Measurements from ENCODE around the gene OR5H14. TPM values are rescaled to one million over a fixed set of nuclear protein-coding genes. Genes with fewer than 3 reads are reported as not detected.

The OR5H14 gene
- total and polyA plus RNA-seq, 2 experiments from 2014 or later = not detected

DNA sequence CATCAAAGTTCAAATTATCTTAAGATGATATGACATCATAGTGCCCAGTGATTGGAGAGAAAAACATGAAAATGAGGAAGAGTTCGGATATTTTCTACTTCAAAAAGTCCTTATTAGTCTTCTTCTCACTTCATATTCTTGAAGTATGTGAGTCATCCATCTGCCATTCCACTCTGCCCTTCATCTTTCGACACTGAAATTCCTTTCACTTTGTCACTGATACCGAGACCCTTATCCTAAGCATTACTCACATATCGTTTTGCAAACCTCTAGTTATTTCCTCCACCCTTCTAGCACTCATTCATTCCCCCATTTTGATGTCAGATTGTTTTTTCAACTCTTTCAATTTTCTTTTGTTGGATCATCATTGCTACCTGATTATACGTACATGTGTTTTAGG lies 4.0 kb downstream of the OR5H14 start:
- Histone ChIP-seq H3K4me2 (no peak overlapping the region), H3K27ac (no peak overlapping the region), H3K4me1 (ENCODE audit: insufficient read depth) (no peaks in the 10 kb centered on the region), H3K27me3 (no peaks in the 10 kb centered on the region), H3K4me3 (no peak overlapping the region), H3K79me2 (no peaks in the 10 kb centered on the region), H3K36me3 (replicated peaks; ENCODE audit: insufficient read depth, low read depth) (no peaks in the 10 kb centered on the region), H3K9me2 (replicated peaks; ENCODE audit: insufficient read depth) (no peaks in the 10 kb centered on the region), H4K20me1 (ENCODE audit: insufficient read depth, poor library complexity, severe bottlenecking) (no peaks in the 10 kb centered on the region), H2AFZ (no peak overlapping the region), H3K9me3 (ENCODE audit: low read depth) (no peaks in the 10 kb centered on the region)
- no peak for DNase-seq (ENCODE audit: low spot score)
- TF ChIP-seq, protein P1, sequence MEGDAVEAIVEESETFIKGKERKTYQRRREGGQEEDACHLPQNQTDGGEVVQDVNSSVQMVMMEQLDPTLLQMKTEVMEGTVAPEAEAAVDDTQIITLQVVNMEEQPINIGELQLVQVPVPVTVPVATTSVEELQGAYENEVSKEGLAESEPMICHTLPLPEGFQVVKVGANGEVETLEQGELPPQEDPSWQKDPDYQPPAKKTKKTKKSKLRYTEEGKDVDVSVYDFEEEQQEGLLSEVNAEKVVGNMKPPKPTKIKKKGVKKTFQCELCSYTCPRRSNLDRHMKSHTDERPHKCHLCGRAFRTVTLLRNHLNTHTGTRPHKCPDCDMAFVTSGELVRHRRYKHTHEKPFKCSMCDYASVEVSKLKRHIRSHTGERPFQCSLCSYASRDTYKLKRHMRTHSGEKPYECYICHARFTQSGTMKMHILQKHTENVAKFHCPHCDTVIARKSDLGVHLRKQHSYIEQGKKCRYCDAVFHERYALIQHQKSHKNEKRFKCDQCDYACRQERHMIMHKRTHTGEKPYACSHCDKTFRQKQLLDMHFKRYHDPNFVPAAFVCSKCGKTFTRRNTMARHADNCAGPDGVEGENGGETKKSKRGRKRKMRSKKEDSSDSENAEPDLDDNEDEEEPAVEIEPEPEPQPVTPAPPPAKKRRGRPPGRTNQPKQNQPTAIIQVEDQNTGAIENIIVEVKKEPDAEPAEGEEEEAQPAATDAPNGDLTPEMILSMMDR (IDR thresholded peaks at IDR 0.05; ENCODE audit: poor library complexity) = no peak
- no peak for TF ChIP-seq EZH2phosphoT487 (IDR thresholded peaks at IDR 0.05; ENCODE audit: low read depth, severe bottlenecking, unreplicated experiment)
- TF ChIP-seq EZH2 (IDR thresholded peaks at IDR 0.05; ENCODE audit: borderline replicate concordance) = no peak
- 63% methylated on average over 5 of the region's 5 CpGs for WGBS (ENCODE audit: low lambda C conversion rate, missing lambda C conversion rate)

DNA sequence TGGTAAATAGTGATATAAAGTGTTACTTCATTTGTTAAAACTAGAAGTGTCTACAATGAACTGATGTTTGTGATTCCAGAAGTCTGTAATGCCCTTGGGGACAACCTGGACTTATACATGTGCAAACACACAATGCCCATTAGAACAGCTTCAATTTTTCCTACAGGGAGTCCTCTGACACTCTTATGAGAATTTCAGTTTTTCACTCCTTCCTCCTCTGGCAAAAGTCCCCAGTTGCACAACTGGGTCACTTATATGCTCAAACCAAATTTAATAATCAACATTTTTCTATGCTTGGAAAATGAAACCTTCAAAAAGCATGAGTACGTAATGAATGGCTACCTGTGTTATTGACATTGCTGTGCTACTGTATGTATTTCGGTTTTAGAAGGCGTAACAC lies 19.1 kb downstream of the OR5H14 start, which contains the start of gene OR5H15:
TSS of gene OR5H15 (plus strand) at position 301 of the 400 bp plus-strand sequence. CDS start 2,004 bp downstream, outside the sequence.
- Histone ChIP-seq H3K79me2 (no peaks in the 10 kb centered on the region), H3K4me2 (no peak within 1 kb of the TSS), H4K20me1 (ENCODE audit: insufficient read depth, poor library complexity, severe bottlenecking) (no peaks in the 10 kb centered on the region), H2AFZ (no peak within 1 kb of the TSS), H3K4me1 (ENCODE audit: insufficient read depth) (no peaks in the 10 kb centered on the region), H3K36me3 (replicated peaks; ENCODE audit: insufficient read depth, low read depth) (no peaks in the 10 kb centered on the region), H3K4me3 (no peak within 1 kb of the TSS), H3K27ac (no peak within 1 kb of the TSS), H3K9me2 (replicated peaks; ENCODE audit: insufficient read depth) (no peaks in the 10 kb centered on the region), H3K9me3 (ENCODE audit: low read depth) (no peaks in the 10 kb centered on the region), H3K27me3 (no peaks in the 10 kb centered on the region)
- no peak for DNase-seq (ENCODE audit: low spot score)
- TF ChIP-seq, protein P1 (IDR thresholded peaks at IDR 0.05; ENCODE audit: poor library complexity) = no peak
- TF ChIP-seq EZH2phosphoT487 (IDR thresholded peaks at IDR 0.05; ENCODE audit: low read depth, severe bottlenecking, unreplicated experiment) = no peak
- TF ChIP-seq EZH2 (IDR thresholded peaks at IDR 0.05; ENCODE audit: borderline replicate concordance) = no peak
- WGBS (ENCODE audit: low lambda C conversion rate, missing lambda C conversion rate) = 92% methylated on average over 3 of the region's 3 CpGs

DNA sequence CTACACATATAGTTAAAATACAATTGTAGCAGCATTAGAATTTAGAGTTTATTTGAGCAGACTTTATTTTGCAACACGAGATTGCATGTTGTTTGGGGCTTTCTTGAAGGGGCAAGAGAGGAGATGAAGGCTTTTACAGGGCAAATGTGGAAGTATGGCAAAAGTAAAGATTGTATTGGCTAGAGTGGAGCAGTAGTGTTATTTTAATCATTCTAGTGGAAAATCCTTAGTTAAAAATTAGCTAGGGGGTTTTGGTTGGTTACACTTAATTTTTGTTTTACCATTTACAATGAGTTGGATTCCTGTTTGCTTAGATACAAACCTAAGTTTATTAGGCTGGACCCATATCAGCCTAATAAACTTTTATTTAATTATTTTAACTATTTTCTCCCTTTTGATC lies 23.8 kb downstream of the OR5H14 start:
- no peaks in the 10 kb centered on the region for H3K9me3 ChIP-seq (ENCODE audit: low read depth)
- no peaks in the 10 kb centered on the region for H3K4me1 ChIP-seq (ENCODE audit: insufficient read depth)
- no peaks in the 10 kb centered on the region for H3K27me3 ChIP-seq
- TF ChIP-seq EZH2phosphoT487 (IDR thresholded peaks at IDR 0.05; ENCODE audit: low read depth, severe bottlenecking, unreplicated experiment) = no peak
- no peak for TF ChIP-seq EZH2 (IDR thresholded peaks at IDR 0.05; ENCODE audit: borderline replicate concordance)
- TF ChIP-seq, protein P1 (IDR thresholded peaks at IDR 0.05; ENCODE audit: poor library complexity) = no peak
- H3K27ac ChIP-seq = no peak overlapping the region
- no peaks in the 10 kb centered on the region for H3K36me3 ChIP-seq (replicated peaks; ENCODE audit: insufficient read depth, low read depth)
- H4K20me1 ChIP-seq (ENCODE audit: insufficient read depth, poor library complexity, severe bottlenecking) = no peaks in the 10 kb centered on the region
- no peaks in the 10 kb centered on the region for H3K79me2 ChIP-seq
- no peaks in the 10 kb centered on the region for H3K9me2 ChIP-seq (replicated peaks; ENCODE audit: insufficient read depth)
- WGBS (ENCODE audit: low lambda C conversion rate, missing lambda C conversion rate) = 73% methylated on average over 1 of the region's 1 CpG
- no peak overlapping the region for H3K4me3 ChIP-seq
- DNase-seq (ENCODE audit: low spot score) = no peak
- no peak overlapping the region for H3K4me2 ChIP-seq
- no peak overlapping the region for H2AFZ ChIP-seq

DNA sequence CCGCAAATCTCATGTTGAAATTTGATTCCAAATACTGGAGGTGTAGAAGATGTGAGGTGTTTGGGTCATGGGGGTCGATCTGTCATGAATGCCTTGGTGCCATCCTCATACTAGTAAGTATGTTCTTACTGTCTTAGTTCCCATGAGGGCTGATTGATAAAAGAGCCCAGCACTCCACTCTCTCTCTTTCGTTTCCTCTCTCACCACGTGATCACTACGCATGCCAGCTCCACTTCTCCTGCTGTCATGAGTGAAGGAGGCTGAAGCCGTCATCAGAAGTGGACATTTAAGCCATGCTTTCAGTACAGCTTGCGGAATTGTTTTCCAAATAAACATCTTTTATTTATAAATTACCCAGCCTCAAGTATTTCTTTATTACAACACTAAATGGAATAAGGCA lies 25.3 kb downstream of the OR5H14 start:
- Histone ChIP-seq H3K9me2 (replicated peaks; ENCODE audit: insufficient read depth) (no peaks in the 10 kb centered on the region), H3K4me2 (no peak overlapping the region), H3K27ac (no peak overlapping the region), H3K4me3 (no peak overlapping the region), H3K79me2 (no peaks in the 10 kb centered on the region), H3K36me3 (replicated peaks; ENCODE audit: insufficient read depth, low read depth) (no peaks in the 10 kb centered on the region), H2AFZ (no peak overlapping the region), H4K20me1 (ENCODE audit: insufficient read depth, poor library complexity, severe bottlenecking) (no peaks in the 10 kb centered on the region), H3K9me3 (ENCODE audit: low read depth) (no peaks in the 10 kb centered on the region), H3K4me1 (ENCODE audit: insufficient read depth) (no peaks in the 10 kb centered on the region), H3K27me3 (no peaks in the 10 kb centered on the region)
- TF ChIP-seq EZH2 (IDR thresholded peaks at IDR 0.05; ENCODE audit: borderline replicate concordance) = no peak
- TF ChIP-seq EZH2phosphoT487 (IDR thresholded peaks at IDR 0.05; ENCODE audit: low read depth, severe bottlenecking, unreplicated experiment) = no peak
- TF ChIP-seq, protein P1 (IDR thresholded peaks at IDR 0.05; ENCODE audit: poor library complexity) = no peak
- no peak for DNase-seq (ENCODE audit: low spot score)
- WGBS (ENCODE audit: low lambda C conversion rate, missing lambda C conversion rate) = 87% methylated on average over 7 of the region's 7 CpGs
